GM12865 (cell line): Measurements from ENCODE around the gene ITGAD.

Experiments
- DNase-seq: peaks from one replicate; pipeline ENCODE4 v3.0.0; 2010; ENCODE audit warnings: low read depth
- H3K4me3 ChIP-seq: 2 replicates; pipeline ENCODE4 v1.5.1; 2011; ENCODE audit warnings: mild to moderate bottlenecking, low read depth, low read length, control low read depth
- CTCF ChIP-seq: IDR thresholded peaks from 2 replicates; pipeline ENCODE4 v1.5.1; 2011; ENCODE audit warnings: low read length, control low read depth, low read depth, inconsistent platforms; ENCODE audit not compliant: insufficient read depth; ENCODE audit errors: missing control alignments

ITGAD gene

GRCh38 chr16:31471241-31471874, 78.2 kb downstream of the ITGAD start:
- no peak overlapping the region for H3K4me3 ChIP-seq
- TF ChIP-seq CTCF: no peak
- no peak for DNase-seq

- no peak for DNase-seq
- no peak within 1 kb of the TSS for H3K4me3 ChIP-seq
- no peak for TF ChIP-seq CTCF
Measured at GRCh38 chr16:31471875-31472708, 79.0 kb downstream of the ITGAD start, which contains the start of gene TGFB1I1. TGFB1I1 (plus strand) TSS chr16:31472152; CDS start chr16:31472189, 37 bp downstream.

- peak; percentile 6 for TF ChIP-seq CTCF
- no peak overlapping the region for H3K4me3 ChIP-seq
- DNase-seq: no peak
Measured at GRCh38 chr16:31472709-31473203, 79.6 kb downstream of the ITGAD start.

- no peak for TF ChIP-seq CTCF
- H3K4me3 ChIP-seq: no peak overlapping the region
Measured at GRCh38 chr16:31473264-31473984, 80.3 kb downstream of the ITGAD start.

GRCh38 chr16:31474173-31474714, 81.1 kb downstream of the ITGAD start:
- TF ChIP-seq CTCF: no peak
- no peak for DNase-seq
- H3K4me3 ChIP-seq: no peak overlapping the region

More at GRCh38 chr16:31473264-31473984, 80.3 kb downstream of the ITGAD start:
- DNase-seq: no peak

- TF ChIP-seq CTCF: no peak
- DNase-seq: no peak
- no peak overlapping the region for H3K4me3 ChIP-seq
Measured at GRCh38 chr16:31474773-31475738, 81.9 kb downstream of the ITGAD start.
